ENCODE measurements around the gene RRAD. TPM values are rescaled to one million over a fixed set of nuclear protein-coding genes. Genes with fewer than 3 reads are reported as not detected.

Gene RRAD
- total RNA-seq, 1 donor: 0.72 TPM

GRCh38 chr16:66919569-66920298 lies 5.6 kb downstream of the RRAD start:
- H3K4me3 ChIP-seq (ENCODE audit: low read depth, low read length): no peak overlapping the region
- no peak for TF ChIP-seq CTCF (IDR thresholded peaks at IDR 0.05; ENCODE audit: insufficient read depth, low read length)
- no peak for DNase-seq (ENCODE audit: low read depth)

GRCh38 chr16:66918803-66919568 lies 6.3 kb downstream of the RRAD start, which contains the start of gene CDH16:
Gene CDH16 (minus strand): TSS chr16:66918885. CDS start chr16:66918065, 820 bp downstream.
- H3K4me3 ChIP-seq (ENCODE audit: low read depth, low read length): no peak within 1 kb of the TSS
- TF ChIP-seq CTCF (IDR thresholded peaks at IDR 0.05; ENCODE audit: insufficient read depth, low read length): no peak
- no peak for DNase-seq (ENCODE audit: low read depth)

- no peak for TF ChIP-seq CTCF (IDR thresholded peaks at IDR 0.05; ENCODE audit: insufficient read depth, low read length)
- no peak overlapping the region for H3K4me3 ChIP-seq (ENCODE audit: low read depth, low read length)
- DNase-seq (ENCODE audit: low read depth): no peak
Measured at GRCh38 chr16:66918355-66918754, 7.0 kb downstream of the RRAD start.

- H3K4me3 ChIP-seq (ENCODE audit: low read depth, low read length): no peak overlapping the region
- no peak for TF ChIP-seq CTCF (IDR thresholded peaks at IDR 0.05; ENCODE audit: insufficient read depth, low read length)
- no peak for DNase-seq (ENCODE audit: low read depth)
Measured at GRCh38 chr16:66917741-66918140, 7.6 kb downstream of the RRAD start.

- no peak overlapping the region for H3K4me3 ChIP-seq (ENCODE audit: low read depth, low read length)
- no peak for DNase-seq (ENCODE audit: low read depth)
- no peak for TF ChIP-seq CTCF (IDR thresholded peaks at IDR 0.05; ENCODE audit: insufficient read depth, low read length)
Measured at GRCh38 chr16:66916518-66916917, 8.8 kb downstream of the RRAD start.

- TF ChIP-seq CTCF (IDR thresholded peaks at IDR 0.05; ENCODE audit: insufficient read depth, low read length): no peak
- no peak overlapping the region for H3K4me3 ChIP-seq (ENCODE audit: low read depth, low read length)
- DNase-seq (ENCODE audit: low read depth): no peak
Measured at GRCh38 chr16:66915041-66915440, 10.3 kb downstream of the RRAD start.
